GM19240 (cell line): ENCODE data around the gene LARGE2.

Source experiments
- DNase-seq: peaks from one replicate; pipeline ENCODE4 v3.0.0; 2011; ENCODE audit warnings: low spot score; ENCODE audit not compliant: insufficient read length

Gene LARGE2

GRCh38 chr11:45922425-45923082 lies at the start of gene LARGE2:
Gene LARGE2, plus strand, starts transcription at chr11:45922656. Its CDS starts 227 bp downstream, at chr11:45922883.
- DNase-seq: no peak

DNA sequence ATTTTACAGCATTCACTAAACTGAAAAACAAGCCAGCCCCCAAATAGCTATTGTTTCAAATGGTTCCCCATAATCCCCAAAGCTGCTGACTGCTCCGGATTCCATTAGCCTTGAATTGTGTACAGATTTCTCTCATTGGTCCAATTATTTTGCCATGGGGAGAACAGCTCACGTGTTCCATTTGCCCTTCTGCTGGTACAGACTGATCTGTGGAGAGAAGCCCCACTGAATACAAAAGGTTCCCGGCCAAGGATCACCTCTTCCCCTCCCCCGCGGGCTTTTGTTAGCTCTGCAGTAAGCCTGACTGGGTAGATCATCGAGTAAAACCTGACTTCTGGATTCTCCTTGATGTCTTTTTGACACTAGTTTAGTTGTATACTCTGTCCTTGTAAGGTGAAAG lies 46.1 kb upstream of the LARGE2 start:
- no peak for DNase-seq

- no peak for DNase-seq
These were observed 45.2 kb upstream of the LARGE2 start for GRCh38 chr11:45877221-45877620.

DNA sequence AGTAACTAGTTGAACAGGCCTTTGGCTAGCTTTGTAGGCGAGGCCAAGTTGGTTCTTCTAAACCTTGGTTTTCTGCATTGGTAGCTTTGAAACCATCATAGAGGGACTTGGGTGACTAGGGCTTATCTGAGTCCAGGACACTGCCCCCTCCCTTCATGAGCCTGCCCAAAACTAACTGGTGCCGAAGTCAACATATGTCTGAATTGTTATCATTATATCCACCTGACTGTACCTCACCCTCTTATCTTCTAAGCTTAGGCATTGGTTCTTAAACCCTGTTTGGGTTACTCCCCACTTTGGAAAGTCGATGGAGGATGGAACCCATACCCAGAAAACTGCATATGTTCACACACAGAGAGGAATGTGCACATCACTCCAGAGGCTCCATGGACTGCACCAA lies 44.6 kb upstream of the LARGE2 start:
- no peak for DNase-seq

DNA sequence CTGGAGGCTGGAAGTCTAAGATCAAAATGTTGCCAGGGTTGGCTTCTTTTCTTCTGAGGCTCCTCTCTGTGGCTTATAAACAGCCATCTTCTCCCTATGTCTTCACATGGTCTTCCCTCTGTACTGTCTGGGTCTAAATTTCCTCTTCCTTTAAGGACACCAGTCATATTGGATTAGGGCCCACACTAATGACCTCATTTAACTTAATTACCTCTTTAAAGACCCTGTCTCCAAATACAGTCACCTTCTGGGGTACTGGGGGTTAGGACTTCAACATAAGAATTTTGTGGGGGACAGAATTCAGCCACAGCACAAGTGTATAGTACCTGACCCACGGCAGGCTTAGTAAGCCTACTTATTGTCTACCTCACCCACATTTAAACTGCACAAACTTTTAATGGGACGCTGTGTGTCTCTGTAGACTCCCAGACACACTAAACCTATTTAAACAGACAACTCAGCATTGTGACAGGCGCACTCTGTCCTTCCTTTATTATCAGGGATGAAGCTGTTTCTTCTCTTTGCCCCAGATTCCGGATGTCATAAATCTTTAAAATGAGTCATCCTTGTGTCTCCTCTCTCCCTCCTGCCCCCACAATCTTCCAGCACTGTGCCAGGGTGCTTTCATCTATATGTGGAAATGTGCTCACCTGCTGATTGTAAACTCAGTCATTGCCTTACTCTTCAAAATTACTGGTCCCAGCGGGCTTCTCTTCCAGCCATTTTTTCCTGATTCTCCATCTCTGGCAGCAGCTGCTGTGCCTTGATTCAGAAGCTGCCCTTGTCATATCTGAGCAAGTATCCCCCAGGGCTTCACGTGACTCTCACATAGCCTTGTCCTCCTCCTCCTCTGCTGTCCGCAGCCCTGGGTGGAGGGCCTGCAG lies 42.4 kb upstream of the LARGE2 start:
- DNase-seq: no peak

GRCh38 chr11:45880772-45881570 lies 41.5 kb upstream of the LARGE2 start:
- no peak for DNase-seq

- DNase-seq: no peak
These were observed 40.6 kb upstream of the LARGE2 start for GRCh38 chr11:45881708-45882368.

GRCh38 chr11:45884596-45885185 lies 37.8 kb upstream of the LARGE2 start:
- DNase-seq: no peak

DNA sequence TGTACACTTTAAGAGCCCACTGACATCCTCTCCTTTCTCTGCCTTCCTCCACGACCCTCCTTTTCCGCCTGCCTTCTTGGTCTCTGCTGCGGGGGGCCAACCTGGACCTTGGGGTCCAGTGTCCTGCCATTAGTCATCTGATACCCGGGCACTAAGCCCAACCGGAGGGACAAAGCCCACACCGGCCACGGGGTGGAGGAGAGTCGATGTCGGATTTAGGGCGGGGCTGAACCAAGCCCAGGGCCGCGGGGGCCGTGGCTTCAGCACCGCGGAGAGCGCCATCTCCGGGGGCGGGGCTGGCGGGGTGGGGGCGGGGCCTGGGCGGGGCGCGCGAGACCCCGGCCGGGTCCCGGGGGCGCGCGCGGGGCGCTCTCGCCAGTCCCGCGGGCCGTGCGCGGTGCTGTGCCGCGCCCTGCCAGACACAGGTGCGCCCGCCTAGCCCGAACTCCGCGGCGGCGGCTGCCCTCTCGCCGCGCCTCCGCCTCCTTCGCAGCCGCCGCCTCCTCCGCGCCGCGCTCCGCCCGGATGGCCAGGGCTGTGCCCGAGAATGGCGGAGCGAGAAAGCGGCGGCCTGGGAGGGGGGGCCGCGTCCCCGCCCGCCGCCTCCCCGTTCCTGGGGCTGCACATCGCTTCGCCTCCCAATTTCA lies 37.1 kb upstream of the LARGE2 start, which contains the start of gene MAPK8IP1:
Gene MAPK8IP1 (plus strand): TSS at position 378 of the 647 bp plus-strand sequence. CDS start 170 bp downstream, at position 548.
- DNase-seq: peak; percentile 62

DNA sequence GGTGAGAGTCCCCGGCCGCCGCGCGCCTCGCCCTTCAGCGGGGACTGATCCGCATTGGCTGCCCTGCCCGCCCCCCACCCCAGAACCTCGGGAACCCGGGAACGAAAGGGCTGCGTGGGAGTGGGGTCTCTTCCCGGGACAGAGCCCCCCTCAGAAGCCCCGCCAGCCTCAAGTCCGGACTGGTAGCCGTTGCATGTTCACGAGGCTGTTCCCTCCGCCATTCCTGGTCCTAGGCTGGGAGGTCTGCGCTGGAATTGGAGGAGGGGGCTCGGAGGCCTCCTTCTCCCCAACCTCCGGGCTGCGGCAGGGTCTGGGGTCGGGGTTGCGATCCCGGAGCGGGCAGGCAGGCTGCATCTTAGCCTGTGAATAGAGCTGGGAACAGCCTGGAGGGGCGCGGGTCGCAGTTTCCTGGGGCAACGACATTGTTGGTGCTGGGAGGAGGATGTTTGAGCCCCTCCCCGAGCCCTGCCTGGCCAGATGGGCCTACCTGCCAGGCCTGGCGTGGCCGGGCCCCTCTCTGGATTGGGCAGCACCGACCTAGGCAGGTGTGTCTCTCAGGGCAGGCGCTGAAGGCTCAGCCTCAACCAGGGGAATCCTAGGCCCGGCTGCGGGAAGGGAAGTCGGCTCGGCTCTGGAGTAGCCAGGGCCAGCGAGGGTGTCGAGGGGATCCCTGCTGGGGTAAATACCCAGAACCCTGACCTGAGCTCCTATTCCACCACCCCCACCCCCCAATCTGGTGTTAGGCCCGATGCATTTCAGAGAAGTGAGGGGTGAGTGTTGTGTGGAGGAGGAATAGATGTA lies 36.3 kb upstream of the LARGE2 start:
- no peak for DNase-seq

- DNase-seq: no peak
These were observed 35.5 kb upstream of the LARGE2 start for GRCh38 chr11:45886816-45887520.

GRCh38 chr11:45887587-45887986 lies 34.9 kb upstream of the LARGE2 start:
- no peak for DNase-seq

DNA sequence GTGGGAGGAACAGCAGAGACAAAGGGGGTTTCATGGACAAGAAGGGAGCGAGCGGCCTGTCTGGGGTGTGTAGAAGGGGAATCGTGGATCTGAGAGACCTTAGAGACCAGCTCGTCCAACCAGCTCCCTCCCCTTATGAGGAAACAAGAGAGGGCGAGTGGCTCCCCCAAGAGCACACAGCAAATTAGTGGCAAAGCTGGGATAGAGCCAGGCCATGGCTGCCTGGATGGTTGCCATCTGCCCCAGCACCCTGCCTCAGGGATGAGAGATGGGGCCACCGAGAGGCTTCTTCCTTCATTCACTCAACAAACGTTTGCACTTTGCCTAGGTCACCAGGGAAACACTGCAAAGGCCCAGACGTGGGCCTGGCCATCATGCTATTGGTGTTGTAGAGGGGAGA lies 32.9 kb upstream of the LARGE2 start:
- no peak for DNase-seq

DNA sequence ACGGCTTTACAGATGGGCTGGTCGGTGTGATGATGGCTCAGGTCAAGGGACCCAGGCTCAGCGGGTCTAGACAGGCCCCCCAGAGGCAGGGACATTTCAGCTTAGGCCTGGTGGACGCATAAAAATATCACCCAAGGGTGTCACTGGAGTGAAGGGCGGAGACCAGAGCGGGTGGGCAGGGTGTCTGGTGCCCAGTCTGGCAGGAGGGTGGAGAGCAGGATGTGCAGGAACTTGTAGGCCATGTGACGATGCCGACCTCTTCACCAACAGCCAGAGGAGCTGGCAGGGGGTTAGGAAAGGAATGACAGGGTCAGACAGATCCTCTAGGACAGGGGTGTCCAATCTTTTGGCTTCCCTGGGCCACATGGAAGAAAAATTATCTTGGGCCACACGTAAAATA lies 32.5 kb upstream of the LARGE2 start:
- DNase-seq: no peak

GRCh38 chr11:45890886-45891550 lies 31.4 kb upstream of the LARGE2 start:
- no peak for DNase-seq

DNA sequence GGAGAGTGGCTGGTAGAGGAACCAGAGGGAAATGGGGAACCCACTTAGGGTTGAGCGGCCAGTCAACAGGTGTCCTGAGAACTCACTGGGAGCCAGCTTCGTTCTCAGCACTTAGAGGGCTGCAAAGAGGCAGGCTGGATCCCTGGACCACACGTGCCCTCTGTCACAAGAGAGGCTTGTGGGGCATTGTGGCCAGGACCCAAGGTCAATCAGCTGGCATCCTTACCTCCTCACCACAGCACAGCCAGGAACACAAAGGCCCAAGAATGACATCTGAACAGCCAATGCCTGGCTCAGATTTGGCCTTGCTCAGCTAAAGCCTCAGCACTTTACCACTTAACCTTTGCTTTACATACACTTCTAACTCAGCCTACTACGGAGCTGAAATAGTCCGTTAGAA lies 29.6 kb upstream of the LARGE2 start:
- no peak for DNase-seq

- DNase-seq: no peak
These were observed 27.8 kb upstream of the LARGE2 start for GRCh38 chr11:45894555-45895247.
